HEK293 (cell line): ENCODE measurements around the gene EVC.

Experiments
- CTCF ChIA-PET: fragments of 350-600 bp; formaldehyde crosslinking; extraction: SDS; loops from one replicate; lab custom pipeline; 2021; ENCODE audit warnings: antibody characterized with exemption; lab: Yijun Ruan, JAX
- POLR2A ChIA-PET: fragments of 300-600 bp; formaldehyde crosslinking; extraction: SDS; loops from one replicate; lab custom pipeline; 2020; ENCODE audit warnings: antibody characterized with exemption, inconsistent platforms; lab: Yijun Ruan, JAX
- H3K27ac ChIP-seq: fragments of 200-500 bp; sonication (Bioruptor generic); 2 replicates; pipeline ENCODE4 v1.5.1; 2014; ENCODE audit warnings: low read depth, low read length, control low read depth, inconsistent platforms; ENCODE audit errors: extremely low read depth
- H3K36me3 ChIP-seq, 2 experiments: fragments of 200-500 bp in 1 of 2; sonication (Bioruptor generic) in 1 of 2; 1 replicate in 1 of 2; 2 replicates in 1 of 2; pipeline ENCODE4 v1.5.1; 2014 to 2017; ENCODE audit warnings: inconsistent platforms in 2 of 2, low read length in 2 of 2; ENCODE audit not compliant: control insufficient read depth in 2 of 2, insufficient read depth in 1 of 2
- H3K4me1 ChIP-seq: fragments of 200-500 bp; sonication (Bioruptor generic); 2 replicates; pipeline ENCODE4 v1.5.1; 2014; ENCODE audit warnings: mild to moderate bottlenecking, low read length, inconsistent platforms; ENCODE audit not compliant: control insufficient read depth, insufficient read depth
- H3K4me3 ChIP-seq: 2 replicates; pipeline ENCODE4 v1.5.1; 2011; ENCODE audit warnings: low read depth, mild to moderate bottlenecking, control low read depth, low read length, moderate library complexity
- H3K9me3 ChIP-seq: fragments of 200-500 bp; sonication (Bioruptor generic); 2 replicates; pipeline ENCODE4 v1.5.1; 2014; ENCODE audit warnings: low read depth, low read length, inconsistent platforms; ENCODE audit not compliant: control insufficient read depth, insufficient read depth
- GLI4 ChIP-seq: fragments of 450-650 bp; formaldehyde crosslinking; IDR thresholded peaks from 2 replicates; pipeline ENCODE4 v1.5.1; 2016; ENCODE audit warnings: missing biosample characterization, missing genetic modification characterization
- KLF1 ChIP-seq: fragments of 450-650 bp; formaldehyde crosslinking; IDR thresholded peaks from 2 replicates; pipeline ENCODE4 v1.5.1; 2016; ENCODE audit warnings: missing biosample characterization, missing genetic modification characterization
- KLF7 ChIP-seq: fragments of 450-650 bp; formaldehyde crosslinking; IDR thresholded peaks from 2 replicates; pipeline ENCODE4 v1.5.1; 2016; ENCODE audit warnings: missing biosample characterization, missing genetic modification characterization, borderline replicate concordance
- PRDM10 ChIP-seq: fragments of 450-650 bp; formaldehyde crosslinking; IDR thresholded peaks from 2 replicates; pipeline ENCODE4 v1.5.1; 2016; ENCODE audit warnings: missing biosample characterization, missing genetic modification characterization
- REST ChIP-seq: fragments of 450-650 bp; formaldehyde crosslinking; IDR thresholded peaks from 2 replicates; pipeline ENCODE4 v1.5.1; 2016; ENCODE audit warnings: missing biosample characterization, missing genetic modification characterization
- SALL2 ChIP-seq: fragments of 450-650 bp; formaldehyde crosslinking; IDR thresholded peaks from 2 replicates; pipeline ENCODE4 v1.5.0; 2017; ENCODE audit warnings: missing biosample characterization, mild to moderate bottlenecking, missing genetic modification characterization, borderline replicate concordance
- SP3 ChIP-seq: fragments of 450-650 bp; formaldehyde crosslinking; IDR thresholded peaks from 2 replicates; pipeline ENCODE4 v1.5.1; 2016; ENCODE audit warnings: missing biosample characterization, missing genetic modification characterization
- SP7 ChIP-seq: fragments of 450-650 bp; formaldehyde crosslinking; IDR thresholded peaks from 2 replicates; pipeline ENCODE4 v1.5.1; 2016; ENCODE audit warnings: missing biosample characterization, missing genetic modification characterization
- TCF7L2 ChIP-seq: IDR thresholded peaks from 2 replicates; pipeline ENCODE4 v1.6.1; 2011; ENCODE audit warnings: low read depth, mild to moderate bottlenecking, inconsistent platforms, low read length, moderate library complexity, borderline replicate concordance
- ZEB2 ChIP-seq: fragments of 450-650 bp; formaldehyde crosslinking; IDR thresholded peaks from 2 replicates; pipeline ENCODE4 v1.5.1; 2016; ENCODE audit warnings: missing biosample characterization, missing genetic modification characterization
- ZNF184 ChIP-seq: fragments of 450-650 bp; IDR thresholded peaks from 2 replicates; pipeline ENCODE4 v1.5.1; 2018; ENCODE audit warnings: missing biosample characterization, mild to moderate bottlenecking, missing genetic modification characterization
- ZNF221 ChIP-seq: fragments of 450-650 bp; formaldehyde crosslinking; IDR thresholded peaks from 2 replicates; pipeline ENCODE4 v1.5.1; 2017; ENCODE audit warnings: missing biosample characterization, missing genetic modification characterization, borderline replicate concordance
- ZNF26 ChIP-seq: fragments of 450-650 bp; formaldehyde crosslinking; IDR thresholded peaks from 2 replicates; pipeline ENCODE4 v1.5.1; 2016; ENCODE audit warnings: missing biosample characterization, missing genetic modification characterization
- ZNF280C ChIP-seq: fragments of 450-650 bp; formaldehyde crosslinking; IDR thresholded peaks from 2 replicates; pipeline ENCODE4 v1.5.1; 2016; ENCODE audit warnings: missing biosample characterization, missing genetic modification characterization
- ZNF311 ChIP-seq: fragments of 450-650 bp; formaldehyde crosslinking; IDR thresholded peaks from 2 replicates; pipeline ENCODE4 v1.5.1; 2017; ENCODE audit warnings: missing biosample characterization, missing genetic modification characterization, borderline replicate concordance
- ZNF529 ChIP-seq: fragments of 450-650 bp; formaldehyde crosslinking; IDR thresholded peaks from 2 replicates; pipeline ENCODE4 v1.5.1; 2017; ENCODE audit warnings: missing genetic modification characterization, missing biosample characterization; ENCODE audit not compliant: insufficient replicate concordance
- ZNF530 ChIP-seq: fragments of 450-650 bp; formaldehyde crosslinking; IDR thresholded peaks from 2 replicates; pipeline ENCODE4 v1.5.1; 2016; ENCODE audit warnings: low read depth, missing biosample characterization, missing genetic modification characterization
- ZNF544 ChIP-seq: fragments of 450-650 bp; formaldehyde crosslinking; IDR thresholded peaks from 2 replicates; pipeline ENCODE4 v1.5.0; 2017; ENCODE audit warnings: missing biosample characterization, missing genetic modification characterization
- ZNF658 ChIP-seq: fragments of 450-650 bp; formaldehyde crosslinking; IDR thresholded peaks from 2 replicates; pipeline ENCODE4; 2016; ENCODE audit warnings: missing biosample characterization, missing genetic modification characterization
- ZNF701 ChIP-seq: fragments of 450-650 bp; formaldehyde crosslinking; IDR thresholded peaks from 2 replicates; pipeline ENCODE4 v1.5.1; 2016; ENCODE audit warnings: missing biosample characterization, missing genetic modification characterization
- TF ChIP-seq, protein P1 (sequence below): fragments of 450-650 bp; IDR thresholded peaks from 2 replicates; pipeline ENCODE4 v1.5.1; 2018; ENCODE audit warnings: missing biosample characterization, mild to moderate bottlenecking, missing genetic modification characterization

The EVC gene

DNA sequence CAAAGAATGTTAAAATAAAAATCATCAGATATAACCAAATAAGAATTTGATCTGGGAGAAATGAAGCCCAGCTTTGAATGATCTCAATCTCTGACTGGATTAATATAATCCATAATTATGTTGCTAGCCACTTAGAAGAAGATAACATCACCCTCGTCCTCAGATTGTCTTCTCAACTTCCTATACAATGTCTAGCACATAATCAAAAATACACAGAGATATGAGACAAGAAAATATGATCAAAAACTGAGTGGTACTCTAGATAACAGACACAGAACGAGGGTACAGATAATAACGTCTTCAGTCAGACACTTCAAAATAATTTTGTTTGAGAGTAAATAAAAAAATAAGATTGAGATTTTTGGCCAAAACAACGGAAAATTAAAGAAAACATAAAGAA, 49.8 kb upstream of the EVC start (continued):
- no peak for TF ChIP-seq ZNF544 (tag by site-specific recombination)
- TF ChIP-seq, protein P1, sequence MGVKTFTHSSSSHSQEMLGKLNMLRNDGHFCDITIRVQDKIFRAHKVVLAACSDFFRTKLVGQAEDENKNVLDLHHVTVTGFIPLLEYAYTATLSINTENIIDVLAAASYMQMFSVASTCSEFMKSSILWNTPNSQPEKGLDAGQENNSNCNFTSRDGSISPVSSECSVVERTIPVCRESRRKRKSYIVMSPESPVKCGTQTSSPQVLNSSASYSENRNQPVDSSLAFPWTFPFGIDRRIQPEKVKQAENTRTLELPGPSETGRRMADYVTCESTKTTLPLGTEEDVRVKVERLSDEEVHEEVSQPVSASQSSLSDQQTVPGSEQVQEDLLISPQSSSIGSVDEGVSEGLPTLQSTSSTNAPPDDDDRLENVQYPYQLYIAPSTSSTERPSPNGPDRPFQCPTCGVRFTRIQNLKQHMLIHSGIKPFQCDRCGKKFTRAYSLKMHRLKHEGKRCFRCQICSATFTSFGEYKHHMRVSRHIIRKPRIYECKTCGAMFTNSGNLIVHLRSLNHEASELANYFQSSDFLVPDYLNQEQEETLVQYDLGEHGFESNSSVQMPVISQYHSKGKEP (tag by site-specific recombination), result no peak

DNA sequence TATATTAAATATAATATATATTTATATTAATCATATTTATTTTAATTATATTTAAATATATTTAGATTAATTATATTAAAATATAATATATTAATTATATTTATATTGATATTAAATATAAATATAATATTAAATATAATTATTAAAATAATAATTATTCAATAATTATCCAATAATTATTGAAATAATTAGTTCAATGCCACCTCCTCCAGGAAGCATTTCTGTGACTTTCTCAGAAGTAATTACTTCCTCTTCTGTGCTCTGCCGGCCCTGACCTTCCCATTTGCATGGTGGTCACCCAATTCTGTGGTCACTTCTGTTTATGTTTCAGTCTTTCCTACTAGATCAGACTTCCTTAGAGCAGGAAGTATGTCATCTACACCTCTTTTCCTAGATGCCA, 48.4 kb upstream of the EVC start:
- Histone ChIP-seq H3K36me3 (no peaks in the 10 kb centered on the region), H3K9me3 (no peaks in the 10 kb centered on the region), H3K27ac (no peak overlapping the region), H3K4me1 (no peaks in the 10 kb centered on the region), H3K4me3 (no peak overlapping the region)
- CTCF ChIA-PET, result no interaction called here
- POLR2A ChIA-PET, result no interaction called here
- TF ChIP-seq KLF1 (no peak), ZNF530 (tag by site-specific recombination) (no peak), KLF7 (tag by site-specific recombination) (no peak), GLI4 (tag by site-specific recombination) (no peak), TCF7L2 (no peak), ZNF26 (no peak), ZNF184 (tag by site-specific recombination) (no peak), REST (no peak), ZNF280C (tag by site-specific recombination) (no peak), ZNF658 (no peak), ZEB2 (tag by site-specific recombination) (no peak), PRDM10 (tag by site-specific recombination) (no peak), SP7 (tag by site-specific recombination) (no peak), ZNF311 (tag by site-specific recombination) (no peak), ZNF701 (tag by site-specific recombination) (no peak), ZNF221 (tag by site-specific recombination) (no peak), ZNF529 (no peak), SP3 (tag by site-specific recombination) (no peak), SALL2 (tag by site-specific recombination) (no peak)
